ENCODE results near the gene DENND4B. TPM values are rescaled to one million over a fixed set of nuclear protein-coding genes. Genes with fewer than 3 reads are reported as not detected.

The DENND4B gene
- total and polyA plus RNA-seq, 4 donors = 9.7 to 27.2 (median 11.6) TPM

DNA sequence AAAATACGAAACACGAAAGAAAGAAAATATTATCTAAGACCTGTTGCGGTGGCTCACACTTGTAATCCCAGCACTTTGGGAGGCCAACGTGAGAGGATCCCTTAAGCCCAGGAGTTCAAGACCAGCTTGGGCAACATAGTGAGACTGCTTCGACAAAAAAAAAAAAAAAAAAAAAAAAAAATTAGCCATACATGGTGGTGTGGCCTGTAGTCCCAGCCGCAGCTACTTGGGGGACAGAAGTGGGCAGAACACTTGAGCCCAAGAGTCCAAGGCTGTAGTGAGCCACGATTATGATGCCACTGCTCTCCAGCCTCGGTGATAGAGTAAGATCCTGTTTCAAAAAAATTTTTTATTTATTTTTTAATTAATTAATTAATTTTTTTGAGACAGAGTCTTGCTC, 41.1 kb upstream of the DENND4B start:
- Histone ChIP-seq H3K27ac (ENCODE audit: low read depth in 1 of 2, low read length in 2 of 2) (no peak overlapping the region), H3K9me3 (ENCODE audit: control insufficient read depth in 4 of 4, low read length in 3 of 4) (no peaks in the 10 kb centered on the region), H3K4me3 (ENCODE audit: low read depth in 1 of 3, low read length in 3 of 3) (no peak overlapping the region), H3K4me1 (ENCODE audit: control insufficient read depth in 4 of 4, insufficient read depth in 4 of 4, low read length in 3 of 4) (peaks cover 4 to 28% (median 24%) of the 10 kb centered on the region in 4 donors), H3K9ac (ENCODE audit: low read depth in 1 of 2, low read length in 2 of 2) (no peak overlapping the region), H3K27me3 (ENCODE audit: control insufficient read depth in 4 of 4, insufficient read depth in 4 of 4, low read length in 3 of 4) (no peaks in the 10 kb centered on the region), H3K36me3 (ENCODE audit: control insufficient read depth in 4 of 4, insufficient read depth in 3 of 4, low read depth in 1 of 4, low read length in 3 of 4) (peaks cover under 1 to 6% (median 4%) of the 10 kb centered on the region in 4 donors)
- TF ChIP-seq NR2F2 (IDR thresholded peaks at IDR 0.05) (no peak), EGR1 (IDR thresholded peaks at IDR 0.05; ENCODE audit: low read depth in 2 of 2) (no peak), GABPA (IDR thresholded peaks at IDR 0.05 in 1 of 2, conservative IDR thresholded peaks at IDR 0.05 in 1 of 2) (no peak), TAF1 (conservative IDR thresholded peaks at IDR 0.05) (no peak), RAD21 (IDR thresholded peaks at IDR 0.05) (no peak), ATF3 (IDR thresholded peaks at IDR 0.05) (no peak), RXRA (IDR thresholded peaks at IDR 0.05) (no peak), YY1 (IDR thresholded peaks at IDR 0.05) (no peak), FOXA1 (IDR thresholded peaks at IDR 0.05) (no peak), JUND (IDR thresholded peaks at IDR 0.05) (no peak), FOXA2 (IDR thresholded peaks at IDR 0.05) (no peak)
- TF ChIP-seq, protein P1, sequence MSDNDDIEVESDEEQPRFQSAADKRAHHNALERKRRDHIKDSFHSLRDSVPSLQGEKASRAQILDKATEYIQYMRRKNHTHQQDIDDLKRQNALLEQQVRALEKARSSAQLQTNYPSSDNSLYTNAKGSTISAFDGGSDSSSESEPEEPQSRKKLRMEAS (IDR thresholded peaks at IDR 0.05) = no peak
- TF ChIP-seq, protein P2, sequence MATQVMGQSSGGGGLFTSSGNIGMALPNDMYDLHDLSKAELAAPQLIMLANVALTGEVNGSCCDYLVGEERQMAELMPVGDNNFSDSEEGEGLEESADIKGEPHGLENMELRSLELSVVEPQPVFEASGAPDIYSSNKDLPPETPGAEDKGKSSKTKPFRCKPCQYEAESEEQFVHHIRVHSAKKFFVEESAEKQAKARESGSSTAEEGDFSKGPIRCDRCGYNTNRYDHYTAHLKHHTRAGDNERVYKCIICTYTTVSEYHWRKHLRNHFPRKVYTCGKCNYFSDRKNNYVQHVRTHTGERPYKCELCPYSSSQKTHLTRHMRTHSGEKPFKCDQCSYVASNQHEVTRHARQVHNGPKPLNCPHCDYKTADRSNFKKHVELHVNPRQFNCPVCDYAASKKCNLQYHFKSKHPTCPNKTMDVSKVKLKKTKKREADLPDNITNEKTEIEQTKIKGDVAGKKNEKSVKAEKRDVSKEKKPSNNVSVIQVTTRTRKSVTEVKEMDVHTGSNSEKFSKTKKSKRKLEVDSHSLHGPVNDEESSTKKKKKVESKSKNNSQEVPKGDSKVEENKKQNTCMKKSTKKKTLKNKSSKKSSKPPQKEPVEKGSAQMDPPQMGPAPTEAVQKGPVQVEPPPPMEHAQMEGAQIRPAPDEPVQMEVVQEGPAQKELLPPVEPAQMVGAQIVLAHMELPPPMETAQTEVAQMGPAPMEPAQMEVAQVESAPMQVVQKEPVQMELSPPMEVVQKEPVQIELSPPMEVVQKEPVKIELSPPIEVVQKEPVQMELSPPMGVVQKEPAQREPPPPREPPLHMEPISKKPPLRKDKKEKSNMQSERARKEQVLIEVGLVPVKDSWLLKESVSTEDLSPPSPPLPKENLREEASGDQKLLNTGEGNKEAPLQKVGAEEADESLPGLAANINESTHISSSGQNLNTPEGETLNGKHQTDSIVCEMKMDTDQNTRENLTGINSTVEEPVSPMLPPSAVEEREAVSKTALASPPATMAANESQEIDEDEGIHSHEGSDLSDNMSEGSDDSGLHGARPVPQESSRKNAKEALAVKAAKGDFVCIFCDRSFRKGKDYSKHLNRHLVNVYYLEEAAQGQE (IDR thresholded peaks at IDR 0.05) = no peak
- DNase-seq (ENCODE audit: low spot score) = no peak
- 92% methylated on average over 8 of the region's 8 CpGs for WGBS

GRCh38 chr1:153985941-153986761, 39.6 kb upstream of the DENND4B start, which contains the start of gene RAB13:
RAB13 (minus strand) TSS chr1:153986339; CDS start chr1:153986236, 103 bp downstream.
- H3K9me3 ChIP-seq (ENCODE audit: control insufficient read depth in 4 of 4, low read length in 3 of 4) = no peaks in the 10 kb centered on the region
- TF ChIP-seq TAF1 (conservative IDR thresholded peaks at IDR 0.05) (peak; percentile 37), YY1 (IDR thresholded peaks at IDR 0.05) (peak; percentile 29), FOXA1 (IDR thresholded peaks at IDR 0.05) (no peak)
- 2% methylated on average over 32 of the region's 32 CpGs for WGBS

More at GRCh38 chr1:153985941-153986761, 39.6 kb upstream of the DENND4B start, which contains the start of gene RAB13:
- Histone ChIP-seq H3K9ac (ENCODE audit: low read depth in 1 of 2, low read length in 2 of 2) (peak within 1 kb of the TSS; percentile 57 to 88), H3K4me3 (ENCODE audit: low read depth in 1 of 3, low read length in 3 of 3) (peak within 1 kb of the TSS; percentile 56 to 76 (median 64)), H3K27me3 (ENCODE audit: control insufficient read depth in 4 of 4, insufficient read depth in 4 of 4, low read length in 3 of 4) (no peaks in the 10 kb centered on the region), H3K27ac (ENCODE audit: low read depth in 1 of 2, low read length in 2 of 2) (peak within 1 kb of the TSS; percentile 71 to 80), H3K4me1 (ENCODE audit: control insufficient read depth in 4 of 4, insufficient read depth in 4 of 4, low read length in 3 of 4) (peaks cover 4 to 18% (median 12%) of the 10 kb centered on the region in 4 donors), H3K36me3 (ENCODE audit: control insufficient read depth in 4 of 4, insufficient read depth in 3 of 4, low read depth in 1 of 4, low read length in 3 of 4) (peaks cover 0 to 6% (median 3%) of the 10 kb centered on the region in 4 donors)
- peak; percentile 83 for DNase-seq (ENCODE audit: low spot score)
